ENCODE measurements around the gene SENP2.

DNA sequence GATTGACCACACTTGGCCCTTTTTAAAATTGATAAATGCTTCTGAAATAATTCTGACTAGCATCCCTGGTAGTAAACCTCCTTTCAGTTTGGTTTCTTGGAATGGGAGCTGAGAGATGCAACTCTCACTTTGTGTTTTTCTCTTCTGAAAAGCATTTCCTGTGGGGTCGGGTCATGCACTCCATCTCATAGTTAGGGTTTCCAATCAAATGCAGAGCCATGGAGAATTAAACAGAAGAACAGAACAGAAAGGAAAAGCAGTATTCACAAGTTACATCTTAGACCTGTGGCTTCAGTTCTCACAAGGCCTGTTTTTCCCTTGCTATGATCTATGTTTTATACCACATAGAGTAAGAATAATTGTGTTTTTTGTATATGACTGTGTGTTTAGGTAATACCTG, 39.7 kb downstream of the SENP2 start:
- TF ChIP-seq, protein P1, sequence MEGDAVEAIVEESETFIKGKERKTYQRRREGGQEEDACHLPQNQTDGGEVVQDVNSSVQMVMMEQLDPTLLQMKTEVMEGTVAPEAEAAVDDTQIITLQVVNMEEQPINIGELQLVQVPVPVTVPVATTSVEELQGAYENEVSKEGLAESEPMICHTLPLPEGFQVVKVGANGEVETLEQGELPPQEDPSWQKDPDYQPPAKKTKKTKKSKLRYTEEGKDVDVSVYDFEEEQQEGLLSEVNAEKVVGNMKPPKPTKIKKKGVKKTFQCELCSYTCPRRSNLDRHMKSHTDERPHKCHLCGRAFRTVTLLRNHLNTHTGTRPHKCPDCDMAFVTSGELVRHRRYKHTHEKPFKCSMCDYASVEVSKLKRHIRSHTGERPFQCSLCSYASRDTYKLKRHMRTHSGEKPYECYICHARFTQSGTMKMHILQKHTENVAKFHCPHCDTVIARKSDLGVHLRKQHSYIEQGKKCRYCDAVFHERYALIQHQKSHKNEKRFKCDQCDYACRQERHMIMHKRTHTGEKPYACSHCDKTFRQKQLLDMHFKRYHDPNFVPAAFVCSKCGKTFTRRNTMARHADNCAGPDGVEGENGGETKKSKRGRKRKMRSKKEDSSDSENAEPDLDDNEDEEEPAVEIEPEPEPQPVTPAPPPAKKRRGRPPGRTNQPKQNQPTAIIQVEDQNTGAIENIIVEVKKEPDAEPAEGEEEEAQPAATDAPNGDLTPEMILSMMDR (IDR thresholded peaks at IDR 0.05): no peak
- no peak for TF ChIP-seq CHD2 (IDR thresholded peaks at IDR 0.05; ENCODE audit: low read length, partially characterized antibody)
- TF ChIP-seq EP300 (IDR thresholded peaks at IDR 0.05; ENCODE audit: borderline replicate concordance in 1 of 2, low read depth in 1 of 2, low read length in 1 of 2): no peak

All from SK-N-SH (cell line).